Common myeloid progenitor, CD34-positive (primary cell): Measurements from ENCODE around the gene NPLOC4.

ENCODE experiments used
- CTCF ChIA-PET: fragments of 350-600 bp; sonication (Branson Sonifier 250); formaldehyde crosslinking; loops from one replicate; lab custom pipeline; 2021; ENCODE audit warnings: antibody characterized with exemption; lab: Charles Lee
- POLR2A ChIA-PET: fragments of 350-600 bp; sonication (Branson Sonifier 250); formaldehyde crosslinking; loops from one replicate; lab custom pipeline; 2021; ENCODE audit warnings: antibody characterized with exemption; lab: Charles Lee
- DNase-seq, 3 donors: peaks; one replicate each; pipeline versions ENCODE4 v3.0.0 to v3.0.0-alpha.2; 2013
- H3K27ac ChIP-seq, 2 experiments: 1 replicate in 1 of 2; 2 replicates in 1 of 2; pipeline ENCODE4 v1.7.0; 2013; ENCODE audit warnings: inconsistent platforms in 2 of 2, low read length in 2 of 2, mild to moderate bottlenecking in 2 of 2, low read depth in 1 of 2, moderate library complexity in 1 of 2; ENCODE audit not compliant: severe bottlenecking in 2 of 2, insufficient read depth in 1 of 2, poor library complexity in 1 of 2
- H3K27me3 ChIP-seq, 5 experiments: replicated peaks in 2 of 5; 1 replicate in 3 of 5; 2 replicates in 2 of 5; pipeline versions ENCODE4 v1.6.1 to v1.7.0; 2013; ENCODE audit warnings: low read length in 4 of 5, mild to moderate bottlenecking in 2 of 5, moderate library complexity in 2 of 5, inconsistent platforms in 1 of 5; ENCODE audit not compliant: insufficient read depth in 5 of 5, control insufficient read depth in 4 of 5
- H3K36me3 ChIP-seq, 4 experiments: 1 replicate in 2 of 4; 2 replicates in 2 of 4; pipeline versions ENCODE4 v1.6.1 to v1.7.0; 2013; ENCODE audit warnings: low read length in 3 of 4, control low read depth in 1 of 4, mild to moderate bottlenecking in 1 of 4; ENCODE audit not compliant: control insufficient read depth in 4 of 4, insufficient read depth in 4 of 4
- H3K4me1 ChIP-seq, 4 experiments: 1 replicate in 3 of 4; 2 replicates in 1 of 4; pipeline versions ENCODE4 v1.6.1 to v1.7.1; 2013; ENCODE audit warnings: low read length in 3 of 4, mild to moderate bottlenecking in 3 of 4, control low read depth in 1 of 4, inconsistent platforms in 1 of 4, moderate library complexity in 1 of 4; ENCODE audit not compliant: control insufficient read depth in 4 of 4, insufficient read depth in 4 of 4; ENCODE audit errors: control extremely low read depth in 1 of 4
- H3K4me3 ChIP-seq, 7 experiments: 1 replicate in 4 of 7; 2 replicates in 3 of 7; pipeline versions ENCODE4 v1.5.1 to v1.7.0; 2013; ENCODE audit warnings: mild to moderate bottlenecking in 7 of 7, low read length in 6 of 7, moderate library complexity in 6 of 7, inconsistent platforms in 2 of 7, low read depth in 2 of 7, control low read depth in 1 of 7; ENCODE audit not compliant: insufficient read depth in 4 of 7, control insufficient read depth in 1 of 7; ENCODE audit errors: extremely low read depth in 1 of 7
- H3K9me3 ChIP-seq, 5 experiments: 1 replicate in 4 of 5; 2 replicates in 1 of 5; pipeline versions ENCODE4 v1.6.1 to v1.7.1; 2013; ENCODE audit warnings: low read length in 4 of 5, mild to moderate bottlenecking in 2 of 5, inconsistent platforms in 1 of 5, low read depth in 1 of 5, moderate library complexity in 1 of 5; ENCODE audit not compliant: control insufficient read depth in 4 of 5, insufficient read depth in 2 of 5; ENCODE audit errors: control extremely low read depth in 1 of 5
- WGBS: methylation state at CpG from one replicate; pipeline ENCODE4 v1.1.5; 2013; ENCODE audit not compliant: insufficient coverage; 5-methylcytosine and 5-hydroxymethylcytosine counted together

NPLOC4 gene

DNA sequence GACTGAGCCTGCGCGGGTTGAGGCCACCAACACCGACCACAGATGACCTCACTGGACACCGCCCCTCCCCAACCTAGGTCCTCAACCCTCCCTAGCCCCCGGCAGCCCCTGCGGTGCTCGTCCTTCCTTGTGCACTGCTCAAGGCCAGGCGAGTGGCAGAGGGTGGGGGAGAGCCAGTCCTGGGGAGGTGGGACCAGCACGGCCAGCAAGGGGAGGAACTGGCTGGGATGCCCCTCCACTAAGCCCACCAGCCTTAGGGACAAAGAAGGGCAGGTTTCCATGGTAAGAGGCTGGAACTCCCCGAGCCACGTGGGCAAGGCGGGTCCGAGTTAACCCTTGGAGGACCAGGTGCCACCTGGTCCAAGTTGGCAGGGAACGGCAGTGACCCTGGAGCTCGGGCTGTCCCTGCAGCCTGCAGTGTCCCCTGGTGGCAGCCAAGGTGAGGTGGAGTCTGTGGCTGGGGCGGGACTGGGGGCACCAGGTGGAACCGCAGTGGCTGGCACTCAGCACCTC lies 99.5 kb downstream of the NPLOC4 start:
- Histone ChIP-seq H3K4me3 (no peak overlapping the region), H3K27ac (no peak overlapping the region), H3K27me3 (peaks cover 0 to 53% (median 10%) of the 10 kb centered on the region in 5 experiments), H3K9me3 (no peaks in the 10 kb centered on the region), H3K36me3 (peaks cover 0 to 33% (median 24%) of the 10 kb centered on the region in 4 experiments), H3K4me1 (peaks cover 0 to 19% (median 9%) of the 10 kb centered on the region in 4 experiments)
- WGBS, result 21% methylated on average over 10 of the region's 17 CpGs
- CTCF ChIA-PET, result interaction anchor here (0.8 to 4.1 kb wide), 14 partner anchors 10 to 286 kb away, joined by 3 to 19 read pairs (median 3); partner anchors contain the start of gene FSCN2
- DNase-seq, result peak in 2 of 3 donors; percentile 66 to 71
- POLR2A ChIA-PET, result no interaction called here

DNA sequence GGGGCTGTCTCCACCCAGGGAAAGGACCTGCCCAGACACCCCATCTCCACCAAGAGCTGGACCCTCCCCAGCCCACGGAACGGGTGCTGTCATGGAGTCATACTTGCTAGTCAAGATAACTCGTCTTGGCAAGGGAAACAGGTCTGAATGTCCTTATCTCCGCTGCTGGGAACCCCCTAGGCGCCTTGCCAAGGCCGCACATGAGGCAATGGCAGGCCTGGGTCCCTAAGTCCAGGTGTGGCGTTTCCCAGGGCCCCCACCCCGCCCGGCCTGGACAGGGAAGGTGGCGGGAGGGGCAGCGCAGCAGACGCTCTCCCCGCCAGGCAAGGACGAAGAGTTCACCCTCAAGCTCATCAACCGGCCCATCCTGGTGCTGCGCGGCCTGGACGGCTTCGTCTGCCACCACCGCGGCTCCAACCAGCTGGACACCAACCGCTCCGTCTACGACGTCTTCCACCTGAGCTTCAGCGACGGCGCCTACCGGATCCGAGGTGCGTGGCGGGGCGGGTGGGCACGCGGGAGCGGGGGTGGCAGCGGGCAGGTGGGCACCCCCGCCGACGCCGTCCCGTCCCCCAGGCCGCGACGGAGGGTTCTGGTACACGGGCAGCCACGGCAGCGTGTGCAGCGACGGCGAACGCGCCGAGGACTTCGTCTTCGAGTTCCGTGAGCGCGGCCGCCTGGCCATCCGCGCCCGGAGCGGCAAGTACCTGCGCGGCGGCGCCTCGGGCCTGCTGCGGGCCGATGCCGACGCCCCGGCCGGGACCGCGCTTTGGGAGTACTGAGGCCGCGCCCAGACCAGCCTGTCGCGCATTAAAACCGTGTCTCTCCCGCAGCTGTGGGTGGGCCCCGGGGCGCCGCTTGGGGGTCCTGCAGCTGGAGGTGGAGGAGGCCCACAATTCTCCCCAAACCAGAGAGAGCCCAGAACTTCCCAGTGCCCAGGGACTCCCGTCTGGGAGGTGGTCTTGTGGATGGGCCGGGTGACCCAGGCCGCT lies 100.3 kb downstream of the NPLOC4 start:
- H3K27ac ChIP-seq, result no peak overlapping the region
- H3K36me3 ChIP-seq, result peaks cover 0 to 31% (median 21%) of the 10 kb centered on the region in 4 experiments
- POLR2A ChIA-PET, result no interaction called here
- peaks cover 0 to 2% (median 0%) of the 10 kb centered on the region in 5 experiments for H3K9me3 ChIP-seq
- DNase-seq, result peak in 2 of 3 donors; percentile 56 to 61
- no peak overlapping the region for H3K4me3 ChIP-seq
- WGBS, result 6% methylated on average over 63 of the region's 89 CpGs
- H3K4me1 ChIP-seq, result peaks cover 0 to 19% (median 9%) of the 10 kb centered on the region in 4 experiments
- CTCF ChIA-PET, result interaction anchor here (0.7 to 4.1 kb wide), 8 partner anchors 9 to 285 kb away, joined by 3 to 19 read pairs (median 3); partner anchors contain the start of gene FSCN2
- peaks cover 0 to 53% (median 10%) of the 10 kb centered on the region in 5 experiments for H3K27me3 ChIP-seq

DNA sequence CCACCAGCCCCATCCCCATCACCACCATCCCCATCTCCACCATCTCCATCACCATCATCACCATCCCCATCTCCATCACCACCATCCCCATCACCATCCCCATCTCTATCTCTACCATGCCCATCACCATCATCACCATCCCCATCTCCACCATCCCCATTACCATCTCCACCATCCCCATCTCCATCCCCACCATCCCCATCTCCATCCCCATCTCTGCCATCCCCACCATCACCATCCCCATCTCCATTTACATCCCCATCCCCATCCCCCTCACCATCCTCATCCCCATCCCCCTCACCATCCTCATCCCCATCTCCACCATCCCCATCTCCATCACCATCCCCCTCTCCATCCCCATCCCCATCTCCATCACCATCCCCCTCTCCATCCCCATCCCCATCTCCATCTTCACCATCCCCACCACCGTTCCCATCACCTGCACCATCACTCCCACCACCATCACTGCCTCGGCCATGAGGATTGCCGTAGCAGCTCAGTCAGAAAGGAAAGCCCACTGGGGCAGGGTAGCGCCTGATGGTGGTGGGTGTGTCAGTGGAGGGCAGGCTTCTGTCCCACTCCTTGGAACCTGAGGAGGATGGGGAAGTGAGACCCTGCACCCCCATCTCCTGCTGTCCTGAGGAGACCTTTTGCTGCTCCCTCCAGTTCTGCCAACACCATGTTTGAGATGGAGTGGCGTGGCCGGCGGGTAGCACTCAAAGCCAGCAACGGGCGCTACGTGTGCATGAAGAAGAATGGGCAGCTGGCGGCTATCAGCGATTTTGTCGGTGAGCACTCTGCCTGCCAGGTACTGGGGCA lies 101.2 kb downstream of the NPLOC4 start:
- no peak for DNase-seq
- Histone ChIP-seq H3K27ac (no peak overlapping the region), H3K36me3 (peaks cover 0 to 22% (median 16%) of the 10 kb centered on the region in 4 experiments), H3K4me3 (no peak overlapping the region), H3K4me1 (peaks cover 0 to 19% (median 9%) of the 10 kb centered on the region in 4 experiments), H3K27me3 (peaks cover 0 to 53% (median 10%) of the 10 kb centered on the region in 5 experiments), H3K9me3 (peaks cover 0 to 3% (median 0%) of the 10 kb centered on the region in 5 experiments)
- POLR2A ChIA-PET, result no interaction called here
- 75% methylated on average over 8 of the region's 13 CpGs for WGBS
- CTCF ChIA-PET, result interaction anchor here (1.3 to 4.1 kb wide), 2 partner anchors 244 to 282 kb away, joined by 3 to 19 read pairs; no protein-coding TSS in a partner anchor

DNA sequence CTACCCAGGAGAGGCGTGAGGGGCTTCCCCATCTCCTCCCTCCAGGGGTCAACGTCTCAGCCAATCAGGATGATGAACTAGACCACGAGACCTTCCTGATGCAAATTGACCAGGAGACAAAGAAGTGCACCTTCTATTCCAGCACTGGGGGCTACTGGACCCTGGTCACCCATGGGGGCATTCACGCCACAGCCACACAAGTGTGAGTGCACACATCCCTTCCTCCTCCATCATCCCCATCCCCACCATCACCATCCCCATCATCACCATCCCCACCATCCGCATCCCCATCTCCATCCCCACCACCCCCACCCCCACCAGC lies 101.9 kb downstream of the NPLOC4 start:
- CTCF ChIA-PET, result interaction anchor here (0.9 to 2.0 kb wide), 3 partner anchors 10 to 50 kb away, joined by 3 to 8 read pairs (median 5); no protein-coding TSS in a partner anchor
- peaks cover 0 to 53% (median 10%) of the 10 kb centered on the region in 5 experiments for H3K27me3 ChIP-seq
- POLR2A ChIA-PET, result no interaction called here
- peaks cover 0 to 15% (median 11%) of the 10 kb centered on the region in 4 experiments for H3K36me3 ChIP-seq
- 45% methylated on average over 2 of the region's 5 CpGs for WGBS
- peaks cover 0 to 3% (median 0%) of the 10 kb centered on the region in 5 experiments for H3K9me3 ChIP-seq
- H3K4me1 ChIP-seq, result peaks cover 0 to 19% (median 9%) of the 10 kb centered on the region in 4 experiments
- H3K27ac ChIP-seq, result no peak overlapping the region
- no peak for DNase-seq
- no peak overlapping the region for H3K4me3 ChIP-seq

DNA sequence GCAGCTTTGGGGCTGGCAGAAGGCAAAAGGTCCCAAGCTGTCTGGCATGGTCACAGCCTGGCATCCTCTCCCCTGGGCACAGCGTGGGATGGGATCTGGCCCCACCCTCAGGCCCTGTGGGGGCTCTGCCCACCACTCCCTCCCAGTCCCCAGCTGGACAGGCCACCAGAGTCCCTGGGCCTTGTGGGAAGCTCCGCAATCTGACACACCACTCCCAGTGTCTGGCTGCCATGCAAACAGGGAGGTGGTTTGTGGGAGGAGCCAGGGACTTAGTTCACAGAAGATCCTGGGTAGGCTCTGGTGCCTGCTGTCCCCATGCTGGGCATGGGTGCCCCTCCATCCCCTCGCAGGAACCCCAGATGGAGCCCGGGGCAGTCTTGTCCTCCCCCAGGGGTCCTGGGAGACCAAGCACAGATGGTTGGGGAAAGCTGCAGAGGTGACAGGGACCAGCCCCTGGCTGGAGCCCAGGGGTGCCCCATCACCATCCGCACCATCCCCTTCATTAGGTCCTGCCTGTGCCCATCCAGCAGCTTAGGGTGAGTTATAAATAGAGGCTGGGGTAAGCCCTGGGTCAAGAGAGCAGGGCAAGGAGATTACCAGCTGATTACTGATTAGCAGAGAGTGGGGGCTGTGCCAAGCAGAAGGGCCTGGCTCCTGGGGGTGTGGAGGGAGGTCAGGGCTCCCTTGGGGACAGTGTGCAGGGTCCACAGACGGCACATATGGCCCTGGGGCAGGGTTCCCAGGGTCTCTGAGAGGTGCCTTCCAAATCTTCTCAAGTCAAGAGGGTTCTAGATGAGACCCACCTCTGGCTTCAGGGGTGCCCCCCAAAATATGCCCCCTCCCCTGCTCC lies 102.5 kb downstream of the NPLOC4 start:
- no peak overlapping the region for H3K4me3 ChIP-seq
- peaks cover 0 to 53% (median 10%) of the 10 kb centered on the region in 5 experiments for H3K27me3 ChIP-seq
- WGBS, result 76% methylated on average over 2 of the region's 6 CpGs
- H3K4me1 ChIP-seq, result peaks cover 0 to 19% (median 9%) of the 10 kb centered on the region in 4 experiments
- peaks cover 0 to 3% (median 0%) of the 10 kb centered on the region in 5 experiments for H3K9me3 ChIP-seq
- peaks cover 0 to 12% (median 6%) of the 10 kb centered on the region in 4 experiments for H3K36me3 ChIP-seq
- ChIA-PET POLR2A (no interaction called here), CTCF (interaction anchor here (0.9 to 2.0 kb wide), 7 partner anchors 11 to 281 kb away, joined by 3 to 8 read pairs (median 4); no protein-coding TSS in a partner anchor)
- DNase-seq, result no peak
- H3K27ac ChIP-seq, result no peak overlapping the region
